ENCODE measurements around the gene TMPRSS11B. TPM values are rescaled to one million over a fixed set of nuclear protein-coding genes. Genes with fewer than 3 reads are reported as not detected.

Gene TMPRSS11B
- total RNA-seq, 1 donor from 2014 or later = not detected

GRCh38 chr4:68256284-68256683 lies 10.8 kb upstream of the TMPRSS11B start:
- DNase-seq (ENCODE audit: low spot score) = no peak
- no peak for TF ChIP-seq CTCF (IDR thresholded peaks at IDR 0.05)
- Mint-ChIP-seq H3K4me3 (ENCODE audit: unreplicated experiment) (no peak overlapping the region), H3K27ac (ENCODE audit: unreplicated experiment) (no peak overlapping the region), H3K9me3 (ENCODE audit: low read depth) (no peaks in the 10 kb centered on the region), H3K4me1 (ENCODE audit: low read depth) (no peaks in the 10 kb centered on the region), H3K27me3 (ENCODE audit: low read depth) (peaks cover 27% of the 10 kb centered on the region), H3K36me3 (ENCODE audit: low read depth) (no peaks in the 10 kb centered on the region)

GRCh38 chr4:68250151-68250930 lies 4.8 kb upstream of the TMPRSS11B start:
- Mint-ChIP-seq H3K36me3 (ENCODE audit: low read depth) (no peaks in the 10 kb centered on the region), H3K27me3 (ENCODE audit: low read depth) (peaks cover 26% of the 10 kb centered on the region), H3K9me3 (ENCODE audit: low read depth) (no peaks in the 10 kb centered on the region), H3K4me3 (ENCODE audit: unreplicated experiment) (no peak overlapping the region), H3K4me1 (ENCODE audit: low read depth) (no peaks in the 10 kb centered on the region), H3K27ac (ENCODE audit: unreplicated experiment) (no peak overlapping the region)
- no peak for TF ChIP-seq CTCF (IDR thresholded peaks at IDR 0.05)
- no peak for DNase-seq (ENCODE audit: low spot score)

GRCh38 chr4:68249434-68249833 lies 3.9 kb upstream of the TMPRSS11B start:
- H3K27me3 Mint-ChIP-seq (ENCODE audit: low read depth) = peaks cover 23% of the 10 kb centered on the region
- DNase-seq (ENCODE audit: low spot score) = no peak
- H3K9me3 Mint-ChIP-seq (ENCODE audit: low read depth) = no peaks in the 10 kb centered on the region
- H3K36me3 Mint-ChIP-seq (ENCODE audit: low read depth) = no peaks in the 10 kb centered on the region
- no peak overlapping the region for H3K27ac Mint-ChIP-seq (ENCODE audit: unreplicated experiment)
- H3K4me3 Mint-ChIP-seq (ENCODE audit: unreplicated experiment) = no peak overlapping the region
- no peaks in the 10 kb centered on the region for H3K4me1 Mint-ChIP-seq (ENCODE audit: low read depth)
- no peak for TF ChIP-seq CTCF (IDR thresholded peaks at IDR 0.05)

- Mint-ChIP-seq H3K4me1 (ENCODE audit: low read depth) (no peaks in the 10 kb centered on the region), H3K27me3 (ENCODE audit: low read depth) (peaks cover 25% of the 10 kb centered on the region), H3K9me3 (ENCODE audit: low read depth) (no peaks in the 10 kb centered on the region), H3K36me3 (ENCODE audit: low read depth) (no peaks in the 10 kb centered on the region), H3K27ac (ENCODE audit: unreplicated experiment) (no peak overlapping the region), H3K4me3 (ENCODE audit: unreplicated experiment) (no peak overlapping the region)
- TF ChIP-seq CTCF (IDR thresholded peaks at IDR 0.05) = no peak
- DNase-seq (ENCODE audit: low spot score) = no peak
These were observed 4.9 kb downstream of the TMPRSS11B start for GRCh38 chr4:68240620-68241019.

- no peak overlapping the region for H3K4me3 Mint-ChIP-seq (ENCODE audit: unreplicated experiment)
- no peaks in the 10 kb centered on the region for H3K9me3 Mint-ChIP-seq (ENCODE audit: low read depth)
- H3K27ac Mint-ChIP-seq (ENCODE audit: unreplicated experiment) = no peak overlapping the region
- H3K27me3 Mint-ChIP-seq (ENCODE audit: low read depth) = peaks cover 10% of the 10 kb centered on the region
- no peaks in the 10 kb centered on the region for H3K4me1 Mint-ChIP-seq (ENCODE audit: low read depth)
- no peaks in the 10 kb centered on the region for H3K36me3 Mint-ChIP-seq (ENCODE audit: low read depth)
- no peak for TF ChIP-seq CTCF (IDR thresholded peaks at IDR 0.05)
- DNase-seq (ENCODE audit: low spot score) = no peak
These were observed 16.9 kb downstream of the TMPRSS11B start for GRCh38 chr4:68228568-68228967.
